Measurements from ENCODE around the gene RHOBTB1.

The RHOBTB1 gene

GRCh38 chr10:60942134-60942787, 1.7 kb downstream of the RHOBTB1 start:
- no peak for DNase-seq (ENCODE audit: low read depth in 2 of 3, low spot score in 1 of 3)

- no peak for DNase-seq (ENCODE audit: low read depth in 2 of 3, low spot score in 1 of 3)
Measured at GRCh38 chr10:60940446-60940845, 3.5 kb downstream of the RHOBTB1 start.

- no peak for DNase-seq (ENCODE audit: low read depth in 2 of 3, low spot score in 1 of 3)
Measured at GRCh38 chr10:60937784-60938654, 6.0 kb downstream of the RHOBTB1 start.

- DNase-seq (ENCODE audit: low read depth in 2 of 3, low spot score in 1 of 3), result no peak
Measured at GRCh38 chr10:60937022-60937421, 7.0 kb downstream of the RHOBTB1 start.

GRCh38 chr10:60934215-60935175, 9.5 kb downstream of the RHOBTB1 start:
- no peak for DNase-seq (ENCODE audit: low read depth in 2 of 3, low spot score in 1 of 3)

GRCh38 chr10:60932756-60933155, 11.2 kb downstream of the RHOBTB1 start:
- DNase-seq (ENCODE audit: low read depth in 2 of 3, low spot score in 1 of 3), result no peak

GRCh38 chr10:60930237-60930636, 13.7 kb downstream of the RHOBTB1 start:
- no peak for DNase-seq (ENCODE audit: low read depth in 2 of 3, low spot score in 1 of 3)

- DNase-seq (ENCODE audit: low read depth in 2 of 3, low spot score in 1 of 3), result no peak
Measured at GRCh38 chr10:60921633-60922032, 22.4 kb downstream of the RHOBTB1 start.

- no peak for DNase-seq (ENCODE audit: low read depth in 2 of 3, low spot score in 1 of 3)
Measured at GRCh38 chr10:60920479-60920878, 23.5 kb downstream of the RHOBTB1 start.

GRCh38 chr10:60919551-60919950, 24.4 kb downstream of the RHOBTB1 start:
- DNase-seq (ENCODE audit: low read depth in 2 of 3, low spot score in 1 of 3), result no peak

GRCh38 chr10:60917331-60918280, 26.4 kb downstream of the RHOBTB1 start:
- DNase-seq (ENCODE audit: low read depth in 2 of 3, low spot score in 1 of 3), result no peak

- DNase-seq (ENCODE audit: low read depth in 2 of 3, low spot score in 1 of 3), result no peak
Measured at GRCh38 chr10:60916025-60916424, 28.0 kb downstream of the RHOBTB1 start.

GRCh38 chr10:60914690-60915141, 29.3 kb downstream of the RHOBTB1 start:
- DNase-seq (ENCODE audit: low read depth in 2 of 3, low spot score in 1 of 3), result no peak

- no peak for DNase-seq (ENCODE audit: low read depth in 2 of 3, low spot score in 1 of 3)
Measured at GRCh38 chr10:60913657-60914056, 30.3 kb downstream of the RHOBTB1 start.

GRCh38 chr10:60913071-60913470, 30.9 kb downstream of the RHOBTB1 start:
- DNase-seq (ENCODE audit: low read depth in 2 of 3, low spot score in 1 of 3), result no peak

GRCh38 chr10:60911715-60912114, 32.3 kb downstream of the RHOBTB1 start:
- DNase-seq (ENCODE audit: low read depth in 2 of 3, low spot score in 1 of 3), result no peak

GRCh38 chr10:60911216-60911615, 32.8 kb downstream of the RHOBTB1 start:
- DNase-seq (ENCODE audit: low read depth in 2 of 3, low spot score in 1 of 3), result no peak

- DNase-seq (ENCODE audit: low read depth in 2 of 3, low spot score in 1 of 3), result no peak
Measured at GRCh38 chr10:60910543-60910942, 33.4 kb downstream of the RHOBTB1 start.

- DNase-seq (ENCODE audit: low read depth in 2 of 3, low spot score in 1 of 3), result no peak
Measured at GRCh38 chr10:60908896-60909295, 35.1 kb downstream of the RHOBTB1 start.

- DNase-seq (ENCODE audit: low read depth in 2 of 3, low spot score in 1 of 3), result no peak
Measured at GRCh38 chr10:60908031-60908430, 36.0 kb downstream of the RHOBTB1 start.

Data from stimulated activated CD4-positive, alpha-beta T cell treated with anti-CD3 and anti-CD28 coated beads, Interleukin-12 subunit alpha, Interleukin-12 subunit beta, amount 100 ng/mL, for 48 hours (primary cell).